Stomach (tissue), 9 donors: Measurements from ENCODE around the gene RASD1. TPM values are rescaled to one million over a fixed set of nuclear protein-coding genes. Genes with fewer than 3 reads are reported as not detected.

ENCODE experiments used
- DNase-seq, 2 donors: peaks; one replicate each; pipeline versions ENCODE4 v3.0.0 to v3.0.0-alpha.2; 2013 to 2019
- H3K27ac ChIP-seq, 5 donors: fragments of 200-600 bp in 4 of 5; sonication (generic) in 4 of 5; one replicate each; pipeline ENCODE4 v1.5.1; 2013 to 2019; ENCODE audit warnings: mild to moderate bottlenecking in 1 of 5, moderate library complexity in 1 of 5
- H3K27me3 ChIP-seq, 3 donors: fragments of 200-600 bp; sonication (generic); one replicate each; pipeline ENCODE4 v1.5.1; 2017 to 2019; ENCODE audit warnings: mixed run types in 1 of 3
- H3K36me3 ChIP-seq, 4 donors: fragments of 200-600 bp; sonication (generic); 1 replicate in 3 of 4; 2 replicates in 1 of 4; pipeline ENCODE4 v1.5.1; 2016 to 2019
- H3K4me1 ChIP-seq, 4 donors: fragments of 200-600 bp; sonication (generic); one replicate each; pipeline ENCODE4 v1.5.1; 2016 to 2019
- H3K4me3 ChIP-seq, 4 donors: fragments of 200-600 bp; sonication (generic) in 3 of 4; one replicate each; pipeline ENCODE4 v1.5.1; 2016 to 2019; ENCODE audit warnings: mild to moderate bottlenecking in 1 of 4
- H3K9me3 ChIP-seq, 4 donors: fragments of 200-600 bp; sonication (generic); one replicate each; pipeline ENCODE4 v1.5.1; 2016 to 2019
- CTCF ChIP-seq, 7 experiments: fragments of 450-650 bp in 4 of 7; fragments of 200-600 bp in 3 of 7; sonication (generic) in 3 of 7; IDR thresholded peaks; one replicate each; pipeline ENCODE4 v1.5.1; 2016 to 2019; ENCODE audit warnings: antibody characterized with exemption in 7 of 7, control low read depth in 2 of 7, mild to moderate bottlenecking in 1 of 7
- EP300 ChIP-seq: sonication (generic); formaldehyde crosslinking; IDR thresholded peaks from one replicate; pipeline ENCODE4 v1.6.1; 2017; ENCODE audit warnings: antibody characterized with exemption
- POLR2A ChIP-seq, 4 donors: fragments of 450-650 bp; IDR thresholded peaks; one replicate each; pipeline ENCODE4 v1.6.1; 2016; ENCODE audit warnings: antibody characterized with exemption in 4 of 4, control low read depth in 2 of 4, mild to moderate bottlenecking in 1 of 4, moderate library complexity in 1 of 4
- POLR2AphosphoS5 ChIP-seq, 3 donors: sonication (generic); formaldehyde crosslinking; IDR thresholded peaks; one replicate each; pipeline ENCODE4 v1.6.1; 2016; ENCODE audit warnings: antibody characterized with exemption in 3 of 3
- WGBS, 5 donors: extraction: QIAGEN DNeasy Blood & Tissue Kit in 3 of 5; methylation state at CpG; one replicate each; pipeline versions ENCODE4 v1.1.5 to v1.1.7; 2013 to 2018; 5-methylcytosine and 5-hydroxymethylcytosine counted together
- intact Hi-C: fragments of 100-400 bp; cut with DNase I; formaldehyde crosslinking; loops from one replicate; pipeline ENCODE4 v1.15.1; 2023; ENCODE audit warnings: low total_unique reads
- polyA plus RNA-seq, 3 donors: library from polyadenylated mRNA; stranded (reverse); fragments of 200-250 nt; gene quantifications; one replicate each; pipeline ENCODE4 v1.2.3, GENCODE V29; 2013
- total RNA-seq, 5 donors: library from RNA; depleted of rRNA; stranded (reverse); fragments of >200 nt; gene quantifications; one replicate each; pipeline versions ENCODE4 v1.1.0 to v1.2.3, GENCODE V29; 2014 to 2016
- donor health status: healthy with polysubstance abuse.
- donor health status: Bipolar disorder and iron deficiency.
- donor health status: healthy.

RASD1 gene
- total and polyA plus RNA-seq, 8 donors = 3.7 to 72.9 (median 14.0) TPM

- Histone ChIP-seq H3K9me3 (no peaks in the 10 kb centered on the region), H3K4me3 (no peak overlapping the region), H3K27me3 (no peaks in the 10 kb centered on the region), H3K27ac (peak overlapping the region; percentile 63 to 87 (median 78)), H3K4me1 (peaks cover 38 to 64% (median 54%) of the 10 kb centered on the region in 4 donors), H3K36me3 (no peaks in the 10 kb centered on the region)
- TF ChIP-seq EP300 (no peak), CTCF (IDR thresholded peaks at IDR 0.05) (no peak), POLR2A (IDR thresholded peaks at IDR 0.05) (no peak), POLR2AphosphoS5 (IDR thresholded peaks at IDR 0.05) (no peak)
- 35 to 70% (median 53%) methylated on average over 7 to 10 of the region's 10 CpGs for WGBS, 5 donors
- no peak for DNase-seq
- intact Hi-C loops = no loop called here
Observed at GRCh38 chr17:17539591-17539990, 43.4 kb upstream of the RASD1 start.

GRCh38 chr17:17538417-17539391 is 42.5 kb upstream of the RASD1 start:
- Histone ChIP-seq H3K9me3 (no peaks in the 10 kb centered on the region), H3K4me1 (peaks cover 38 to 64% (median 54%) of the 10 kb centered on the region in 4 donors), H3K27ac (peak overlapping the region; percentile 63 to 87 (median 78)), H3K27me3 (no peaks in the 10 kb centered on the region), H3K4me3 (no peak overlapping the region), H3K36me3 (no peaks in the 10 kb centered on the region)
- DNase-seq = peak; percentile 78 to 94
- intact Hi-C loops = no loop called here
- TF ChIP-seq POLR2AphosphoS5 (IDR thresholded peaks at IDR 0.05) (peak; percentile 18 to 76 (median 28)), EP300 (no peak)
- WGBS, 5 donors = 31 to 62% (median 38%) methylated on average over 10 of the region's 10 CpGs

- no peak for DNase-seq
- Histone ChIP-seq H3K4me1 (peaks cover 38 to 68% (median 54%) of the 10 kb centered on the region in 4 donors), H3K9me3 (no peaks in the 10 kb centered on the region), H3K4me3 (no peak overlapping the region), H3K27me3 (no peaks in the 10 kb centered on the region), H3K36me3 (no peaks in the 10 kb centered on the region), H3K27ac (peak overlapping the region; percentile 63 to 87 (median 78))
- WGBS, 5 donors = 52 to 79% (median 67%) methylated on average over 13 to 15 of the region's 15 CpGs
- intact Hi-C loops = no loop called here
- TF ChIP-seq POLR2A (IDR thresholded peaks at IDR 0.05) (no peak), POLR2AphosphoS5 (IDR thresholded peaks at IDR 0.05) (no peak), EP300 (no peak), CTCF (IDR thresholded peaks at IDR 0.05) (no peak)
Observed at GRCh38 chr17:17537311-17538099, 41.3 kb upstream of the RASD1 start.

- Histone ChIP-seq H3K27me3 (no peaks in the 10 kb centered on the region), H3K36me3 (no peaks in the 10 kb centered on the region), H3K4me3 (no peak overlapping the region), H3K4me1 (peaks cover 38 to 67% (median 54%) of the 10 kb centered on the region in 4 donors), H3K27ac (peak overlapping the region; percentile 63 to 87 (median 78)), H3K9me3 (no peaks in the 10 kb centered on the region)
- DNase-seq = no peak
- intact Hi-C loops = no loop called here
- 90 to 96% (median 94%) methylated on average over 11 to 15 of the region's 15 CpGs for WGBS, 5 donors
- TF ChIP-seq CTCF (IDR thresholded peaks at IDR 0.05) (no peak), EP300 (no peak), POLR2A (IDR thresholded peaks at IDR 0.05) (no peak), POLR2AphosphoS5 (IDR thresholded peaks at IDR 0.05) (no peak)
Observed at GRCh38 chr17:17536702-17537101, 40.5 kb upstream of the RASD1 start.
